ENCODE data around the gene IL4I1.

Gene IL4I1

GRCh38 chr19:49862391-49863253 lies 34.1 kb downstream of the IL4I1 start:
- DNase-seq, result no peak

- DNase-seq, result no peak
Measured at GRCh38 chr19:49861541-49862378, 34.9 kb downstream of the IL4I1 start.

DNA sequence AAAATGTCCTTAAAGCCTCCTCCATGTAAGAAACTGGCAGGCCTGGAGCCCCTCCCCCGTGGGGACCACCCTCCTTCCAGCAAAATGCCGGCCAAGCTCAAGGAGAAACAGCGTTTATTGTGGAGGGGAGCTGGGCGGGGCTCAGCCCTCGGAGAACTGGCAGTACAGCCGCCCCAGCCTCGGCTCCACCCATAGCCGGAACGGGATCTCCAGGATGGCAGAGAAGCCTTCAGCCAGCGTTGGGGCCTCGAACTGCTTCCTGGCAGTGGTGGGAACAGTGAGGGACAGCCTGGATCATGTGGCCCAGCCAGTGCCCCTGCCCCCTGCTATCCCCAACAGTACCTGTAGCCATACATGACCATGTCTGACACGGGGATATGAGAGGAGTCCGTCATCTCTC lies 35.6 kb downstream of the IL4I1 start:
- DNase-seq, result no peak

- DNase-seq, result no peak
Measured at GRCh38 chr19:49860336-49861102, 36.2 kb downstream of the IL4I1 start.

DNA sequence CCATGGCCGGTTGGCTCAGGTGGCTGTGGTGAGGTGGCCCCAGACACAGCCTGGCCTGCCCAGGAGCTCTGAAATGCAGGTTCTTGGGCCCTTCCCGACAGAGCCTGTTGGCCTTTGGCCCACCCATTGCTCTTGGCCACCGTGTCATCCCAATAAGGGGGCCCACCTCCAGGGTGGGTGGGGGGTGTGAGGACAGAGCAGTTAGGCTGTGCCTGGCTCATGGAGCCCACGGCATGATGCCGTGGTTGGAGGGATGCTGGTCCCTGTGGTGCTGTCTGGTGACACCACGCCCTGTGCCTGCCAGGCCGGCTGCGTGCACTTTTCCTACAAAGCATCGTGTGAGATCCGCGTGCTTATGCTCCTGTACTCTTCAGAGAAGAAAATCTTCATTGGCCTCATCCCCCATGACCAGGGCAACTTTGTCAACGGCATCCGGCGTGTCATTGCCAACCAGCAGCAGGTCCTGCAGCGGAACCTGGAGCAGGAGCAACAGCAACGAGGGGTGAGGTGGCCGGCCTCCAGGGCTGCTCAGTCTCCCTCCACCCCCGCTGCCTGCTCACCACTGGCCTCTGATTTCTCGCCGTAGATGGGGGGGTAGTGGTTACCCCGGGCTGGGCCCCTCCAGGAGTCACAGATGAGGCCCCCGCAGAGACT lies 36.9 kb downstream of the IL4I1 start:
- DNase-seq, result no peak

GRCh38 chr19:49858088-49858985 lies 38.4 kb downstream of the IL4I1 start:
- DNase-seq, result no peak

- no peak for DNase-seq
Measured at GRCh38 chr19:49857838-49858087, 38.9 kb downstream of the IL4I1 start.

DNA sequence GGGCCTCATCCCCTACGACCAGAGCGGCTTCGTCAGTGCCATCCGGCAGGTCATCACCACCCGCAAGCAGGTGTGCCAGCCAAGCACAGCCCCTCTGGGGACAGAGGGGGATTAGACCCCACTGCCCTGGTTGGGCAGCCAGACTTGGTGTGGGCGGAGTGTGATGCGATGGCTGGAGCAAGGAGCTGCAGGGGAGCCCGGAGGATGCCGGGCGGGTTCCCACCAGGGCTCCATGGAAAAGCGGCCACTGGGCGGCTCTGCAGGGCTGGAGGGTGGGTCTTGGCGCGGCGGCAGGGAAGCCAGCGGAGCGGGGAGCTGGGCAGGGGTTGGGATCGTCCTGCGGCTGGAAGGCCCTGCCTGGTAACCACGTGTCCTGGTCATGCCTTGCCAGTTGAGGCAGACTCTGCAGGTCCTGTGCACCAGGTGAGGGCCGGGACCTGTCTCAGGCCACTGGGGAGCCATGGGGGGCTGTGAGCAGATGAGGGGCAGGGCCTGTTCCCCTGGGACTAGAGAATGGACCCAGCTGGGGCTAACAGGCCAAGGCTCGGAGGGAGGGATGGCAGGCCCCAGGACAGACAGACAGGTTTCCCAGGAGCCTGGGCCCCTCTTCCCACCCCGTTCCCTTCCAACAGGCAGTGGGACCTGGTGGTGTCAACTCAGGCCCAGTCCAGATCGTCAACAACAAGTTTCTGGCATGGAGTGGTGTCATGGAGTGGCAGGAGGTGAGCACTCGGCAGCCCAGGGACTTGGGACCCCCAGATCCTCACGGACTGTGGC lies 39.4 kb downstream of the IL4I1 start:
- DNase-seq, result no peak

- DNase-seq, result no peak
Measured at GRCh38 chr19:49856574-49857021, 40.1 kb downstream of the IL4I1 start.

DNA sequence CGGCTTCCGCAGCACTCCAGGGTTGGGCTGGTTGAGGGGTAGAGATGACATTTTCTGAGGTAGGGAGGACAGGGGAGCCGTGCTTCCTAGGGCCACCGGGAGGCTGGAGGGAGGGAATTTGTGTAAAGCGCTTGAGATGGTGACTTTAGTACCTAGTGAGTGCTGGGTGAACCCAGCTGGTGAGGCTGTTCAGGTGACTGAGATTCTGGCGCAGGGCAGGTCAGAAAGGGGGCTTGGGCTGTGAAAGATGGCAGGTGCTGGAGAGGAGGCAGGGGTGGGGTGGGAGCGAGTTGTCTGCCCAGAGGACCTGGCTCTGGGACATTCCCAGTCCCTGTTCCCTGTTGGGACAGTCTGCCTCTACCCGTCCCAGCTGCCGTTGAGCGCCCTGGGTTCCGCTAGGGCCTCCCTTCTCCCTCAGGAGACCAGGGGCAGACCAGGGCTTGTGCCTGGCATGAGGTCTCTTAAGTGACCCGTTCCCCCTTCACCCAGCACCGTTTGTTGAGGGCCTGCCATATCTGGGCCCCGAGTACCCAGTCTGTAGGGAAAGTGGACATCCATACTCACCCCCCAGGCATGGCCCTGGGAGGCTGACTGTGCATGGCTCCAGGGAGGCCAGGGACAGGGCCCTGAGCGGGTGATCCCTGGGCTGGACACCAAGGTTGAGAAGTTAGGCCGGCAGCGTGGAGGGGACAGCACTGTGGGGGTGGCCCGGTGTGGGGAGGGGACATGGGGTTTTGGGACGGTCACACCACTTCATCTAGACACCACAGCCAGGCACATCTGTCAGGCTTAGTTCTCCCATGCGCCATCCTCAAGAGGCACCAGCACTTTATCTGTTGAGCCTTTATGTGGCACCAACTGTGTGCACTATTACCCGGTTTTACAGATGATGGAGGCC lies 40.8 kb downstream of the IL4I1 start:
- no peak for DNase-seq

DNA sequence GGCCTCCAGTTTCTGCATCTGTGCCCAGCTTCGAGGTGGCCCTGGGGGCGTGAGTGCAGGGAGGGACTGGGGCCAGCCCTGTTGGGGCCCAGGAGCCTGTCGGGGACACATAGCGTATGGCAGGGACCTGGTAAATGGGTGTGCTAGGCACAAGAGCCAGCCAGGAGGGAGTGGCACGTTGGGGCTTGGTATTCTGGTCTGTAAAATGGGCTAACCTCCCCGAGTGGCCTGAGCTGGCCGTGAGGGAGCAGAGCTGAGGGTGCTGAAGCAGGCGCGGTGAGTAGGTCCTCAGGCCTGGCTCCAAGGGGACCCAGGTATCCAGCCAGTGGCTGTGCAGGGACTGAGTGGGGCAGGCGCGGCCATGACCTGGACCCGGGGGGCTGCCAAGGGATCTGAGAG lies 41.4 kb downstream of the IL4I1 start:
- DNase-seq, result no peak

DNA sequence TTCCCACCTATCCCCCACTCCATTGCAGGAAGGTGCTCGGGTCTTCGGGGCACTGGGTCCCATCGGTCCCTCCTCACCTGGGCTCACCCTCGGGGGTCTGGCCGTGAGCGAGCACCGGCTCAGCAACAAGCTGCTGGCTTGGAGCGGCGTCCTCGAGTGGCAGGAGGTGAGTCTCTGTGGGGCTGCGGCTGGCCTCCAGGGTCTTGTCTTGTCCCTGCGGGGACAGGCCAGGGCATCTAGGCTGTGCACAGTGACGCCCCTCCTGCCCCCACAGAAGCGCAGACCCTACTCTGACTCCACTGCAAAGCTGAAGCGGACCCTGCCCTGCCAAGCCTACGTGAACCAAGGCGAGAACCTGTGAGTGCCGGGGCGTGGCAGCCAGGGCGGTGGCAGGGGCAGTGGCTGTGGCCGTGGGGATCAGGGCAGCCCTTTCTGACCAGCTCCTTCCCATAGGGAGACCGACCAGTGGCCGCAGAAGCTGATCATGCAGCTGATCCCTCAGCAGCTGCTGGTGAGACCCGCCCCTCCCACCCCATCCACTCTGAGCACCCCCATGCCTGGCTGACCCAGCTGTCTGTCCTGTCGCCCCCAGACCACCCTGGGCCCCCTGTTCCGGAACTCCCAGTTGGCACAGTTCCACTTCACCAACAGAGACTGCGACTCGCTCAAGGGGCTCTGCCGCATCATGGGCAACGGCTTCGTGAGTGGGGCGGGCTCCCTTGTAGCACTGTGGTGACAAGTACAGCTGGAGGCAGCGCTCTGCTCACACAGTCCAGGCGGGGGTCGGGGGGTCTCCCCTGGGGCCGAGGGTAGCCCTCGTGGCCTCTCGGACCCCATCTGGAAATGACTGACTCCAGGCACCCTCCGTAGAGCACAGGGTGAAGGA lies 42.1 kb downstream of the IL4I1 start:
- DNase-seq, result no peak

DNA sequence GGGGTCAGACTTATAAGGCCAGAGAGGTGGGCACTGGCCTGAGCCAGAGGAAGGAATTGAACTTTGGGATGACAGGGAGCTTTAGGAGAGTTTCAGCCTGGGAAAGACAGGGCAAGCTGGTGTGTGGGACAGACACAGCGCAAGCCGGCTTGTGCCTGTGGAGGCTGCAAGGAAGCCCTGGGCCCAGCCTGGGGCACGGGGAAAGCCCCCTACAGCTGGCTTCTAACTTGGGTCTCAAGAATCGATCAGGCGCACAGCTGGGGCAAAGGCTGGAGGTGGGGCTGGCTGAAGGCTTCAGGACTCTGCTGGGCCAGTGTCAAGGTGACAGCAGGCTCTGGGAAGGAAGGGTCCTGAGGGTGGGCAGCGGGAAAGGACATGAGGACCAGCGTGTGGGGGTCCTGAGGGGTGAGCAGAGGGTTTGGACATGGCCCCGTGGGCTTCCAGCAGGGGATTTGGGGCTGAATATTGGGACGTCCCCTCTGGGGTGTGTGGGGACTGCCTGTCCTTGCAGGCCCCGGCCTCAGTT lies 42.8 kb downstream of the IL4I1 start:
- DNase-seq, result no peak

- peak; percentile 22 for DNase-seq
Measured at GRCh38 chr19:49852631-49853126, 44.0 kb downstream of the IL4I1 start.

DNA sequence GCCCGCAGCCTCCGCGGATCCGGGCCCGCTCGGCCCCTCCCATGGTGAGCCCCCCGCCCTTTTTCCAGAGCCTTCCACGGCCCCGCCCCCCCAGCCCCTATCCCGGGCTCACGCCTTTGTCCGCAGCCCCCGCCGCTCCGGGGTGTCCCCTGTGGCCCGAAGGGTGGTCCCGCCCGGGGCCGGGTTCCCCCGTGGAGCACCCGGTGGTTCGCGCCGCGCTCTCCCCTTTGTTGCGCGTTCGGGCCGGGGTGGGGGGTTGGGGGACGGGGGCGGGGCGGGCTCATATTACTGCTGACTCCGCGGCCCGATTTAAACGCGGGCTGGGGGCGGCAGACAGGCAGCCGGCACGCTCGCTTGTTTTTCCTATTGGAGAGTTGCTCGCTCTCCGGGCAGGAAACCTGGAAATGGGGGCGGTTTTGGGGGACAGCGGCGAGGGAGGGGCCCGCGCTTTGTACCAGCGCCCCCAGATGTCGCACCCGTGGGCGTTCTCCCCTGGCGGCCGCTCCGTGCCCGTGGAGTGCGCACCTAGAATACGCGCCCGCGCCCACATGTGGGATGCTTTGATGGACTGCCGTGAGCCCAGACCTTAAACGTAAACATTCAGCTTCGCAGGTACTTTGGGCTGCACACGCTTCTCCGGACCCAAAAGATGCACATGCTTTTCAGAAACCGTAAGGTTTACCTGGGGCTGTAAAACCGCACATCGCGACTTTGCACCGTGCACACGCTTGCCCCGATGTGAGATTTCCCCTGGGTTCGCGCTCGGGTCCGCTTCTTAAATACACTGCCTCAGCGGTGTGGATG lies 45.0 kb downstream of the IL4I1 start:
- peak; percentile 40 for DNase-seq

DNA sequence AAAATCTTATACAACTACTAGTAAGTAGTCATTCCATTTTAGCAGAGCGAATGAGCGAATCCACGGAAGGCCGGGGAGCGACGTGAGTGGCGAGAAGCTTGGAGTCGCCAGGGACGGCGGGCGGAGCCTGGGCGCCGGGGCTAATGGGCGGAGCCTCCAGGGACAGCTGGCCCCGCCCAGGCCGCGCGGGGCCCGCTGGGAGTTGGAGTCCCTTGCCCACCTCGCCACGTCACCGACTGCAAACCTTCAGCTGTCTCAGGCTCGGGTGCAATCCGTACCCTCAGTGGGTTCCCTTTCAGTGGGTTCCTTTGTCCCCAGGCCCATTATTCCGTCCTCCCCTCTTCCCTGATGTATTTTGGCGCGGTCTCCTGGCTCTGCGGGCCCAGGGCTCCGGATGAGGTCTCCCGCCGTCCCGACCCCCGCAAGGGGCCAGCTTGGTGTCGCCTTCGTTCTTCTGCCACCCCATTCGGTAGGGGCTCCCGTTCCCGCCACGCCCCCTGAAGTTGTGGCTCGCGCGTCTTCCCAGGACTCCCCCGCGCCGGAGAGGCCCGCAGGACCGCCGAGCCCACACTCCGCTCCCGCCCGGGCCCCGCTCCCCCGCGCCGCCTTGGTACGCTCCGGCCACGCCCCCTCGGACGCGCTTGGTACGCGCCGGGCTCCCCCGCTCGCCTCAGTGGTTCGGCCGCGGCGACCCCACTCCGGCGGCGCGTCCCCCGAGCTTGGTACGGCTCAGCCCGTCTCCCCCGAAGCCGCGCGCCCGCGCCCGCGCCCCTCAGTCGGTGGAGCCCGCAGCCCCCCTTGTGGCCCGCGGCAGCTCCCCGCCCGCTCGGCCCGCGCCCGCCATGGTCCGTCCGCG lies 46.0 kb downstream of the IL4I1 start, which contains the start of gene PTOV1:
Gene PTOV1, plus strand, starts transcription at position 673 of the 856 bp plus-strand sequence.
- peak; percentile 92 for DNase-seq

Data from fibroblast of skin of abdomen (primary cell).